Osteoblast (primary cell): ENCODE data around the gene PAM. TPM values are rescaled to one million over a fixed set of nuclear protein-coding genes. Genes with fewer than 3 reads are reported as not detected.

Source experiments
- DNase-seq: peaks from one replicate; pipeline ENCODE4 v3.0.0; 2011; ENCODE audit warnings: low spot score, mixed read lengths; ENCODE audit not compliant: insufficient read length; ENCODE audit errors: missing footprints
- H2AFZ ChIP-seq: 2 replicates; pipeline ENCODE4 v1.6.0; 2011; ENCODE audit warnings: mild to moderate bottlenecking, low read length
- H3K27ac ChIP-seq: 2 replicates; pipeline ENCODE4 v1.5.1; 2011; ENCODE audit warnings: mild to moderate bottlenecking, low read depth, low read length, moderate library complexity
- H3K27me3 ChIP-seq: 2 replicates; pipeline ENCODE4 v1.6.0; 2012; ENCODE audit warnings: mild to moderate bottlenecking, control low read depth, inconsistent platforms, low read length, moderate library complexity; ENCODE audit not compliant: insufficient read depth
- H3K36me3 ChIP-seq: 2 replicates; pipeline ENCODE4 v1.5.1; 2011; ENCODE audit warnings: mild to moderate bottlenecking, low read length, control low read depth, moderate library complexity; ENCODE audit not compliant: insufficient read depth
- H3K4me1 ChIP-seq: 2 replicates; pipeline ENCODE4 v1.5.1; 2011; ENCODE audit warnings: mild to moderate bottlenecking, low read length, control low read depth, moderate library complexity; ENCODE audit not compliant: insufficient read depth
- H3K4me2 ChIP-seq: 2 replicates; pipeline ENCODE4 v1.6.0; 2011; ENCODE audit warnings: mild to moderate bottlenecking, low read length; ENCODE audit not compliant: insufficient read depth
- H3K4me3 ChIP-seq: fragments of 200-600 bp; sonication (generic); 3 replicates; pipeline ENCODE4 v1.5.1; 2012; ENCODE audit warnings: mild to moderate bottlenecking, low read length, inconsistent platforms; ENCODE audit not compliant: insufficient read depth
- H3K79me2 ChIP-seq: 2 replicates; pipeline ENCODE4 v1.6.0; 2012; ENCODE audit warnings: mild to moderate bottlenecking, low read length, control low read depth, inconsistent platforms; ENCODE audit not compliant: insufficient read depth
- H3K9me3 ChIP-seq: 2 replicates; pipeline ENCODE4 v1.5.1; 2011; ENCODE audit warnings: low read depth, low read length, control low read depth
- H4K20me1 ChIP-seq: 2 replicates; pipeline ENCODE4 v1.6.0; 2012; ENCODE audit warnings: mild to moderate bottlenecking, low read length, control low read depth; ENCODE audit not compliant: insufficient read depth
- total RNA-seq: library from RNA; depleted of rRNA; stranded (reverse); fragments of >200 nt; gene quantifications from 2 replicates; pipeline ENCODE4 v1.2.3, GENCODE V29; 2012
- TF ChIP-seq, protein P1 (sequence below): IDR thresholded peaks from 2 replicates; pipeline ENCODE4 v1.5.1; 2011; ENCODE audit warnings: mild to moderate bottlenecking, low read depth, low read length, moderate library complexity; ENCODE audit errors: extremely low read depth

Gene PAM
- total RNA-seq, 1 donor: 248 TPM

GRCh38 chr5:102834438-102834964, 79.4 kb downstream of the PAM start:
- no peak overlapping the region for H3K4me2 ChIP-seq
- DNase-seq: no peak
- H3K36me3 ChIP-seq: no peaks in the 10 kb centered on the region
- TF ChIP-seq, protein P1, sequence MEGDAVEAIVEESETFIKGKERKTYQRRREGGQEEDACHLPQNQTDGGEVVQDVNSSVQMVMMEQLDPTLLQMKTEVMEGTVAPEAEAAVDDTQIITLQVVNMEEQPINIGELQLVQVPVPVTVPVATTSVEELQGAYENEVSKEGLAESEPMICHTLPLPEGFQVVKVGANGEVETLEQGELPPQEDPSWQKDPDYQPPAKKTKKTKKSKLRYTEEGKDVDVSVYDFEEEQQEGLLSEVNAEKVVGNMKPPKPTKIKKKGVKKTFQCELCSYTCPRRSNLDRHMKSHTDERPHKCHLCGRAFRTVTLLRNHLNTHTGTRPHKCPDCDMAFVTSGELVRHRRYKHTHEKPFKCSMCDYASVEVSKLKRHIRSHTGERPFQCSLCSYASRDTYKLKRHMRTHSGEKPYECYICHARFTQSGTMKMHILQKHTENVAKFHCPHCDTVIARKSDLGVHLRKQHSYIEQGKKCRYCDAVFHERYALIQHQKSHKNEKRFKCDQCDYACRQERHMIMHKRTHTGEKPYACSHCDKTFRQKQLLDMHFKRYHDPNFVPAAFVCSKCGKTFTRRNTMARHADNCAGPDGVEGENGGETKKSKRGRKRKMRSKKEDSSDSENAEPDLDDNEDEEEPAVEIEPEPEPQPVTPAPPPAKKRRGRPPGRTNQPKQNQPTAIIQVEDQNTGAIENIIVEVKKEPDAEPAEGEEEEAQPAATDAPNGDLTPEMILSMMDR: no peak
- H4K20me1 ChIP-seq: no peaks in the 10 kb centered on the region
- no peaks in the 10 kb centered on the region for H3K27me3 ChIP-seq
- H3K79me2 ChIP-seq: peaks cover 2% of the 10 kb centered on the region
- H3K9me3 ChIP-seq: no peaks in the 10 kb centered on the region
- no peak overlapping the region for H2AFZ ChIP-seq
- H3K27ac ChIP-seq: no peak overlapping the region
- H3K4me3 ChIP-seq: no peak overlapping the region
- H3K4me1 ChIP-seq: no peaks in the 10 kb centered on the region

GRCh38 chr5:102835717-102836116, 80.6 kb downstream of the PAM start:
- H3K4me2 ChIP-seq: no peak overlapping the region
- TF ChIP-seq, protein P1: no peak
- H3K4me1 ChIP-seq: no peaks in the 10 kb centered on the region
- peaks cover 2% of the 10 kb centered on the region for H3K79me2 ChIP-seq
- H3K36me3 ChIP-seq: no peaks in the 10 kb centered on the region
- no peak overlapping the region for H3K4me3 ChIP-seq
- H4K20me1 ChIP-seq: no peaks in the 10 kb centered on the region
- no peaks in the 10 kb centered on the region for H3K9me3 ChIP-seq
- no peak for DNase-seq
- no peaks in the 10 kb centered on the region for H3K27me3 ChIP-seq
- no peak overlapping the region for H3K27ac ChIP-seq
- no peak overlapping the region for H2AFZ ChIP-seq

DNA sequence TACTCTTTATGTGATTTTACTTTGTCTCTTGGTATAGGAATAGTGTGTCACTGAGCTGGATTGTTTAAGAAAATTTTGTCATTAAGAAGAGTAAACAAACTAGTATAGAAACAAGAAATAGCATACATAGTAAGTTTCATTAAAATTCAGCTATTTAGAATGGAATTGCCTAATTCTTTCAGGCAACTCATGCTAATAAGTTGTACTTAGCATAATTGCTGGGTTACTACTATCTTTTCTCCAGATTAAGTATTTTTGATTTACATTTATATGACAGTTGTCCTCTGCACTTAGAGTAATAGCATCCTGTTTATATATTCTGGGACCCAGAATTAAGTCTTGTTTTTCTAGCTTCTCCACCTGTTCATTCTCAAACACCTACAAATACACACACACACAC, 85.9 kb downstream of the PAM start:
- H3K4me3 ChIP-seq: no peak overlapping the region
- no peak overlapping the region for H3K4me2 ChIP-seq
- TF ChIP-seq, protein P1: no peak

GRCh38 chr5:102843997-102844396, 88.9 kb downstream of the PAM start:
- no peaks in the 10 kb centered on the region for H3K4me1 ChIP-seq
- no peak overlapping the region for H3K4me3 ChIP-seq
- DNase-seq: no peak
- no peaks in the 10 kb centered on the region for H3K27me3 ChIP-seq
- no peaks in the 10 kb centered on the region for H3K79me2 ChIP-seq
- no peak overlapping the region for H2AFZ ChIP-seq
- no peaks in the 10 kb centered on the region for H4K20me1 ChIP-seq
- H3K27ac ChIP-seq: no peak overlapping the region
- no peak overlapping the region for H3K4me2 ChIP-seq
- H3K9me3 ChIP-seq: no peaks in the 10 kb centered on the region
- TF ChIP-seq, protein P1: no peak
- no peaks in the 10 kb centered on the region for H3K36me3 ChIP-seq

More for the DNA sequence above, 85.9 kb downstream of the PAM start:
- no peak for DNase-seq
- Histone ChIP-seq H3K27me3 (no peaks in the 10 kb centered on the region), H2AFZ (no peak overlapping the region), H4K20me1 (no peaks in the 10 kb centered on the region), H3K79me2 (peaks cover 2% of the 10 kb centered on the region), H3K36me3 (no peaks in the 10 kb centered on the region), H3K9me3 (no peaks in the 10 kb centered on the region), H3K4me1 (no peaks in the 10 kb centered on the region), H3K27ac (no peak overlapping the region)
